GM21381 (cell line): ENCODE measurements around the gene CCDC88B.

ENCODE experiments used
- ATAC-seq: cut with Tn5 transposase; IDR thresholded peaks from one replicate; pipeline ENCODE4 v1.9.1; 2021; ENCODE audit warnings: mild to moderate bottlenecking, moderate library complexity; ENCODE audit not compliant: unreplicated experiment

Gene CCDC88B

GRCh38 chr11:64341851-64342791, 2.1 kb downstream of the CCDC88B start:
- no peak for ATAC-seq

DNA sequence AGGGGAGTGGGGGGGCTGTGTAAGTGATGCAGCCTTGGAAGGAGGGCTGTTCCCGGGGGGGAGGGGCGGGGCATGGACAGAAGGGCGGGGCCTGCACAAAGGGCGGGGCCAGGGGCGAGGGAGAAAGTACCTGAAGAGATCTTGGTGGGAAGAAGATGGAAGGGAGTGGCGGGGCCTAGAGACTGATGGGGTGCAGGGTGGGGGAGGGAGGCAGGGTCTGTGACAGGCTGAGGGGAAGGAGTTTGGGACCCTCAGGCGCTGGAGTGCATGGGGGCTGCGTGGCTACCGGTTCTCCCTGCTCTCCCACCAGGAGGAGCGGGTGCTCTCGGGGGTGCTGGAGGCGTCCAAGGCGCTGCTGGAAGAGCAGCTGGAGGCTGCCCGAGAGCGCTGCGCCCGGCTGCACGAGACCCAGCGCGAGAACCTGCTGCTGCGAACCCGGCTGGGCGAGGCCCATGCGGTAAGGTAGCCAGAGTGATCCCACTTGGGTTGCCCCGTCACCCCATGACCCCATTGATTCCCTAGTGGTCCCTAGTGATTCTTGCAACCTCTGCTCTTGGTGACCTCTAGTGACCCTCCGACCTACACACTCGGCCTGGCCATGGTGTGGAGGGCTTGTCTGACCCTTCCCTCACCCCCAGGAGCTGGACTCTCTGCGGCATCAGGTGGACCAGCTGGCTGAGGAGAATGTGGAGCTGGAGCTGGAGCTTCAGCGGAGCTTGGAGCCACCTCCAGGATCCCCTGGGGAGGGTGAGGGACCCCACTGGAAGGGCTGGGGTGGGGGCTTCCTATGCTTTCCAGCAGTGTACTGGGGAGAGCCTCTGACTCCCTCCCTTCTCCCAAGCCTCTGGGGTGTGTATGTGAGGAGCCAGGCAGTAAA, 3.1 kb downstream of the CCDC88B start:
- no peak for ATAC-seq

GRCh38 chr11:64343767-64344559, 4.0 kb downstream of the CCDC88B start:
- ATAC-seq = no peak

- ATAC-seq = no peak
These were observed 4.8 kb downstream of the CCDC88B start for GRCh38 chr11:64344787-64345186.

DNA sequence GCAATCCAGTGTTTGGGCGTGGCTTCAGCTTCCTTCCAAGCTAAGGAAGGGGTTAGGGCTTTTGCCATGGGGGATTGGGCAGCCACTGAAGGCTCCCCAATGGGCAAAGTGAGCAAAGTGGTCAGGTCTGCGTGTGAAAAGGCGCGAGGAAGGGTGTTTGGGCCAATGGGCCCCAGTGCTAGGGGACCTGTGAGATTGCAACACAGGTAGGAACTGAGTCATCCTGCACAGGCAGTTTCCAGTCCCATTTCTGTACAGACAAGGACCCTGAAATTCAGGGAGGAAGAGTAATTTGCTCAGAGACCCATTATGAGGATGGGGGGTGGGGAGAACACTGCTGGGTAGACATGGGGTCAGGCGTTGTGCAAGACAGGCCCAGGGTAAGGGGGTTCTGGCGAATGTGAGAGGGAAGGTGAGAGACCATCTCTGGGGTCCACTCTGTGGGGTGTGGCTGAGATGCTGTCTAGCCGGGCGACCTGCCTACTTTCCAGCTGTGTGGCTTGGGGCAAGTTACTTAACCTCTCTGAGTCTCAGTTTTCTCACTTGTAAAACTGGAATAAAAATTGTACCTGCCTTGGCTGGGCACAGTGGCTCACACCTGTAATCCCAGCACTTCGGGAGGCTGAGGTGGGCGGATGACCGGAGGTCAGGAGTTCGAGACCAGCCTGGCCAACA, 7.3 kb downstream of the CCDC88B start:
- no peak for ATAC-seq

- ATAC-seq = no peak
These were observed 8.5 kb downstream of the CCDC88B start for GRCh38 chr11:64348383-64349024.

GRCh38 chr11:64349025-64349387, 9.0 kb downstream of the CCDC88B start:
- ATAC-seq = no peak

GRCh38 chr11:64349404-64349803, 9.4 kb downstream of the CCDC88B start:
- no peak for ATAC-seq

- ATAC-seq = no peak
These were observed 11.2 kb downstream of the CCDC88B start for GRCh38 chr11:64351136-64351631.

- no peak for ATAC-seq
These were observed 12.3 kb downstream of the CCDC88B start for GRCh38 chr11:64352099-64352994.

- ATAC-seq = no peak
These were observed 13.2 kb downstream of the CCDC88B start for GRCh38 chr11:64352995-64353714.

GRCh38 chr11:64353715-64354506, 13.9 kb downstream of the CCDC88B start:
- ATAC-seq = no peak

- no peak for ATAC-seq
These were observed 15.3 kb downstream of the CCDC88B start for GRCh38 chr11:64355078-64355940.

GRCh38 chr11:64356498-64357411, 16.8 kb downstream of the CCDC88B start:
- ATAC-seq = no peak

DNA sequence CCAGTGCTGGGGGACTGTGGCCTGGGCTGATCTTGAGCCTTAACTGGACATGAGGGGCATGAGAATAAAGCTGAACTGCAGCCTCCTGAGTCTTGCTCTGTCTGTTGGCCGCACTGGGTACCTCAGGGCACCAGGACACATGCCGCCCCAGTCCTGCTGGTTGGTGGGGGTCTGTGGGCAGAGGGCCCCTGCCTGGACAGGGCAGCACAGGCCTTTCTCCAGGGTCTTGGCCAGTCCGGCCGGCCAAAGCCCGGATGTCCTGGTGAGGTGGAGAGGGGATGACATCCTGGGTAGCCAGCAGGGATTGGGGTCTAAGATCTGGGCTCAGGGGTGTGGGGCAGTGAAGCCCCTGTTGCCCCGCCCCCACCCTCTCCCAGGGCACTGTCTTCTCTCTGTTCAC, 17.4 kb downstream of the CCDC88B start:
- ATAC-seq = no peak
